Fibroblast of the conjunctiva (primary cell): ENCODE results near the gene GJA5.
"Not testable (repeated sequence)": the region's sequence is repeated elsewhere in the genome, so short reads cannot be mapped to it uniquely, and the experiment has no call there.

Experiments
- DNase-seq: peaks from one replicate; pipeline ENCODE4 v3.0.0-alpha.2; 2010; ENCODE audit warnings: low read depth

GJA5 gene

DNA sequence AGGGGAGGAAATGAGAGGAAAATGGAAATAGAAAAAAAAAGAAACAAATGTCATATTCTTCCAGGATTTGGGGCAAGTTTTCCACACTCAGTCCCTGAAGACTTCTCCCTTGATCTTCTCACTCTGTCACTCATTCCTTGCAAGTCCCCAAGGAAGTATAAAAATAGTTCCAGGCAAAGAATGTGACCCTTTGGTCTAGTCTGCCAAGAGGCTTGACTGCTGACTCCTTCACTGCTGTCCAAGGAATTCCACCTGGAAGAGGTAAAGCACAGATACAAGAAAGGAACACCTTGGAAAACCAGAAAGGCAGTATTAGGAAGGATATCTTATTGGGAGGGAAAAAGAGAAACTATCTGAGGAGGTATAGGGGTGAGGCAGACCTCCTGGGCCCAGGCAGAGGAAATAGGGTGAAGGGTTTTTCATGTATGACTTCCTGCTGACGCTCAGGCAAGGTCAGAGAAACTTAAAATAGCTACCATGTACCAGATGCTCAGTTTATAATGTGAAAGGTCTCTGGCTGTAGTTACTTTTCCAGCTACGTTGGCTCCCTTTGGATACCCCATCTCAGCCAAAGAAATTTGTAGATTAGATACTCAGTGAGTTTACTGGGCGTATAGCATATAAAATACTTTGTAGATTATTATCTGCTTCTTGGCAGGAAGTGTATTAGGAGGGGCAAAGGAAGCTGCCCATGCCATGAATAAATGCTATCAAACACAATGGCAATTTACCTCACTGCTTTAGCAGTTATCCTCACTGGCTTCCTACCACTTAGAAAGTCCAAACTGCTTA is 2.0 kb upstream of the GJA5 start:
- DNase-seq: no peak

DNA sequence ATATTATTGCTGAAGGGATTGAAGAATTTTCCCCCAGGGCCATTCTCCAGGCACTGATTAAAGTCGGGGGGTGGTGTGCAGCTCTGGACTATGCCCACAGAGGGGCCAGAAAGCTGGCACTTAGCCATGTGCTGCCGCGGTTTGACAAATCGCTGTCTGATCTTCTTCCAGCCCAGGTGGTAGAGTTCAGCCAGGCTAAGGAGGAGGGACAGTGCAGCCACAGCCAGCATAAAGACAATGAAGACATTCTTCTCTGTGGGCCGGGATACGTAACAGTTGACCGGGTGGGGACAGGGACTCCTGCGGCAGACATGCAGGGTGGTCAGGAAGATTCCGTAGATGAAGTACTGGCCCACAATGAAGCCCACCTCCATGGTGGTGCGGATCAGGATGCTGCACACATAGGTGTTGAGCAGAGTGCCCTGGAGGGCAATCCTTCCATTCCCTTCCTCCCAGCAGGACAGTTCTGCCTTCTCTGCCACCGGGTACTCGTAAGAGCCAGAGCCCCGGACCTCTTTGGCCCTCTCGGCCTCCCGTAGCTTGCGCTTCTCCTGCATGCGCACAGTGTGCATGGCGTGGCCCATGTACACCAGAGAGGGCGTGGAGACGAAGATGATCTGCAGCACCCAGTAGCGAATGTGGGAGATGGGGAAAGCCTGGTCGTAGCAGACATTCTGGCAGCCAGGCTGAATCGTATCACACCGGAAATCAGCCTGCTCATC is 1.9 kb downstream of the GJA5 start:
- DNase-seq: no peak

GRCh38 chr1:147757015-147757990 is 3.1 kb downstream of the GJA5 start:
- DNase-seq: no peak

DNA sequence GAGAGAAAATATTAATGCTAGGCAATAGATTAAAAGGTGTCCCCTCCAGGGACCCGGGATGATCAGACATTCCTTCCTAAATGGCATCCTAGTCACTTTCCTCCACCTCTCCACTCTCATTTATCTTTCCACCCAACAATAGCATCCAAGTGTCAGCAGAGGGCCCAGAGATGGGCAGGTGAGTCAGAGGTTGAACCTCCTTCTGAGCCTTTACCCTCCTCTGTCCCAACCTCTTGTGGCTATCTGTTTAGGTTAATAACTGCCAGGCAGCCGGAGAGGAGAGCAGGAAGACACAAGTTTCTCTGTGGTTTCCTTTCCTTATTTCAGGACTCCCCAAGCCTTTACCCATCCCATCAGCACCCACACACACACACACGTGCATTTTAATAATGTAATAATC is 4.1 kb downstream of the GJA5 start:
- no peak for DNase-seq

GRCh38 chr1:147754661-147755060 is 5.7 kb downstream of the GJA5 start:
- DNase-seq: no peak

- DNase-seq: no peak
These were observed 7.3 kb downstream of the GJA5 start for GRCh38 chr1:147753081-147753480.

GRCh38 chr1:147752511-147752910 is 7.9 kb downstream of the GJA5 start:
- no peak for DNase-seq

GRCh38 chr1:147751346-147751745 is 9.1 kb downstream of the GJA5 start:
- no peak for DNase-seq

GRCh38 chr1:147750618-147751217 is 9.7 kb downstream of the GJA5 start:
- no peak for DNase-seq

GRCh38 chr1:147749792-147750191 is 10.6 kb downstream of the GJA5 start:
- DNase-seq: no peak

DNA sequence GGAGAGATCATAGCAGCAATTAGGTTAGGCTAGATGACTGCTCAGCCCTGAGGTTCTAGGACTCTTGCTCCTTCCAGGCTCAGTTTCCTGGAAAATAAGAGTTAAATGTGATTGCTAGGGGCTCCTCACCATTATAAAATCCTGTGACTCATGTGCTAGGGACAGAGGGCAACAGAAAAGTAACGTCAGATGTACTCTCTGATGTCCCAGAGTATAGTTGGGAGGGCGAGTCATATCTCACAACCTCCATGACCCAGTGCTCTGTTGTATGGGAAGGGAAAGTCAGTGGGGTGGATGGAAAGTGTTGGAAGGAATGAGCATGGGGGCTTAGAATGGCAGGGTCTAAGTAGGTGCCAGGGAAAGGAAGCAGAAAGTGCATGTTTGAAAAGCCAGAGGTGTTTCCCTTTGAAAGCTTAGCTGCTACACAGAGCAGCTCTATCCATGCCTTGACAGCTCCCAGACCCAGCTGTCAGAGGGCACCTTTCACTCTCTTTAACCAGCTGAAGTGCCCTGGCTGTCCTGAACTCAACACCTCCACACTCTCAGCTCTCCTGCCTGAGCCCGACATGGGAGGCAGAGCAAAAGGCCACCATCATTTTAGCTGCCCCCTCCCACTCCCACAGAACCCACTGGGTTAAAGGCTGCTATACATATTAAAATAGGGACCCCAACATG is 11.6 kb downstream of the GJA5 start:
- DNase-seq: no peak

- no peak for DNase-seq
These were observed 12.4 kb downstream of the GJA5 start for GRCh38 chr1:147747966-147748365.

GRCh38 chr1:147745271-147745670 is 15.1 kb downstream of the GJA5 start:
- DNase-seq: no peak

- no peak for DNase-seq
These were observed 19.3 kb downstream of the GJA5 start for GRCh38 chr1:147741065-147741464.

GRCh38 chr1:147740391-147740790 is 20.0 kb downstream of the GJA5 start:
- DNase-seq: no peak

DNA sequence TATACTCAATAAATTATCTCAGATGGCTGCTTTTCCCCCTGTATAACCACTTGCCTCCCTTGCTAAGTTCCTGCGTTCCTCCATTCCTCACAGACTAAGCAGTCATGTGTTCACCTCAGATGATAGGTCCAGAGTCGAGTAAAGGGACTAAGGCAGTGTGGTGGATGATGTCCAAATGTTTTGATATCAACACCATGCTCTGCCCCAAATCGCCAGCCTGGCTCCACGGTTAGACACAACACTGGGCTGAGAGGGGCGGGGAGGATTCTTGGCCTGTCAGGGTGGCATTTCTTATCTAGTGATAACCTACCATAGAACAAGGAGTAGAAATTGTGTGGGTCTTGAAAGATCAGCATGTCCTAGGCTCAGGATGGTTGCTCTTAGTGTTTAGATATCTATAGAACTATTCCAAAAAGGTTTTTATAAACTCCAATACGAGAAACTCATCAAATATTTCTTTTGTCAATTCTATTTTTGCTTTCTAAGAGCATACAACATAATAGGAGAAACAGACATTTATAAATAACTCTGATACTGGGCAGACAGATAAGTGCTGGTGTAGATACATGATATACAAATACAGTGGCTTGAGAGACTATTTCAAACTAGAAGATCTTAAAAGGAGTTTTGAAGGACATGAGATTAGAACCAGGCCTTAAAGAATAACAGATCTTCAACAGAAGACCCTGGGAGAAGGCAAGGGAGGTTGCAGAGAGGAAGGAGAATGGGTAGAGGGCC is 21.5 kb downstream of the GJA5 start:
- no peak for DNase-seq

- DNase-seq: no peak
These were observed 22.3 kb downstream of the GJA5 start for GRCh38 chr1:147738129-147738528.

DNA sequence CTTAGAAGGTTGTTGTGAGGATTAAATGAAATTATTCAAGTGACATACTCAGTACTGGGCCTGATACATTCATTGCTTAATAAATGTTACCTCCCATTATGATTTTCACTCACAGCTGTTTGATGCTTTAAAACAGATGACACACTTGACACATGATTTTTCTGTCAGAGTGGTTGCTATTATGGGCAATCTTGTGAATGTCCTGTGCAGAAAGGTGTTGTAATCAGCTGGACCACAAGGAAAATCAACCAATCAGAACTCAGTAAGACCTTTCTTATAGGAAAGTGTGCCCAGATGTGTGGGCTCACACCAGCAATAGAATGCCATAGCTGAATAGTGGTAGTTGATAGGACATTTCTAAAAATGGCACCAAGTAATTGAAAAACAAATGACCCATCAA is 23.5 kb downstream of the GJA5 start:
- DNase-seq: no peak

GRCh38 chr1:147735423-147735822 is 25.0 kb downstream of the GJA5 start:
- no peak for DNase-seq

DNA sequence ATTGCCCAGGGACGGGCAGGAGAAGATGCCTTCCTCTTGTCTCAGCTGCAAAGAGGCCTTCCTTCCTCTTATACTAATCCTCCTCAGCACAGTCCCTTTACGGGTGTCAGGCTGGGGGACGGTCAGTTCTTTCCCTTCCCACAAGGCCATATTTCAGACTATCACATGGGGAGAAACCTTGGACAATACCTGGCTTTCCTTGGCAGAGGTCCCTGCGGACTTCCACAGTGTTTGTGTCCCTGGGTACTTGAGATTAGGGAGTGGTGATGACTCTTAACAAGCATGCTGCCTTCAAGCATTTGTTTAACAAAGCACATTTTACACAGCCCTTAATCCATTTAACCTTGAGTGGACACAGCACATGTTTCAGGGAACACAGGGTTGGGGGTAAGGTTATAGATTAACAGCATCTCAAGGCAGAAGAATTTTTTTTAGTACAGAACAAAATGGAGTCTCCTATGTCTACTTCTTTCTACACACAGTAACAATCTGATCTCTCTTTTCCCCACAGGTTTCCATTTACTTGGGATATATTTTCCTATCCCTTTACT is 26.0 kb downstream of the GJA5 start:
- DNase-seq: not testable (repeated sequence)
